ENCODE measurements around the gene DOC2B.

DOC2B gene

GRCh38 chr17:162689-163088, 18.8 kb downstream of the DOC2B start:
- no peak overlapping the region for H3K4me3 ChIP-seq (ENCODE audit: control insufficient read depth, low read depth, low read length)

GRCh38 chr17:161481-161880, 20.0 kb downstream of the DOC2B start:
- no peak overlapping the region for H3K4me3 ChIP-seq (ENCODE audit: control insufficient read depth, low read depth, low read length)
- DNase-seq (ENCODE audit: low read depth): no peak
- TF ChIP-seq CTCF (IDR thresholded peaks at IDR 0.05; ENCODE audit: control insufficient read depth, insufficient read depth, low read depth, low read length, missing control alignments): no peak

More at GRCh38 chr17:162689-163088, 18.8 kb downstream of the DOC2B start:
- TF ChIP-seq CTCF (IDR thresholded peaks at IDR 0.05; ENCODE audit: control insufficient read depth, insufficient read depth, low read depth, low read length, missing control alignments): no peak
- DNase-seq (ENCODE audit: low read depth): no peak

- no peak for TF ChIP-seq CTCF (IDR thresholded peaks at IDR 0.05; ENCODE audit: control insufficient read depth, insufficient read depth, low read depth, low read length, missing control alignments)
- no peak for DNase-seq (ENCODE audit: low read depth)
- H3K4me3 ChIP-seq (ENCODE audit: control insufficient read depth, low read depth, low read length): no peak overlapping the region
These were observed 21.1 kb downstream of the DOC2B start for GRCh38 chr17:160336-160735.

- TF ChIP-seq CTCF (IDR thresholded peaks at IDR 0.05; ENCODE audit: control insufficient read depth, insufficient read depth, low read depth, low read length, missing control alignments): no peak
These were observed 21.8 kb downstream of the DOC2B start for GRCh38 chr17:159609-160008.

GRCh38 chr17:158379-158778, 23.1 kb downstream of the DOC2B start:
- H3K4me3 ChIP-seq (ENCODE audit: control insufficient read depth, low read depth, low read length): no peak overlapping the region
- DNase-seq (ENCODE audit: low read depth): no peak
- TF ChIP-seq CTCF (IDR thresholded peaks at IDR 0.05; ENCODE audit: control insufficient read depth, insufficient read depth, low read depth, low read length, missing control alignments): no peak

More at GRCh38 chr17:159609-160008, 21.8 kb downstream of the DOC2B start:
- no peak for DNase-seq (ENCODE audit: low read depth)
- no peak overlapping the region for H3K4me3 ChIP-seq (ENCODE audit: control insufficient read depth, low read depth, low read length)

- no peak for DNase-seq (ENCODE audit: low read depth)
- no peak overlapping the region for H3K4me3 ChIP-seq (ENCODE audit: control insufficient read depth, low read depth, low read length)
- no peak for TF ChIP-seq CTCF (IDR thresholded peaks at IDR 0.05; ENCODE audit: control insufficient read depth, insufficient read depth, low read depth, low read length, missing control alignments)
These were observed 23.5 kb downstream of the DOC2B start for GRCh38 chr17:157901-158300.

- TF ChIP-seq CTCF (IDR thresholded peaks at IDR 0.05; ENCODE audit: control insufficient read depth, insufficient read depth, low read depth, low read length, missing control alignments): no peak
- H3K4me3 ChIP-seq (ENCODE audit: control insufficient read depth, low read depth, low read length): no peak overlapping the region
- no peak for DNase-seq (ENCODE audit: low read depth)
These were observed 24.5 kb downstream of the DOC2B start for GRCh38 chr17:156946-157345.

All from AG09309 (cell line).